SU-DHL-6 (cell line): ENCODE measurements around the gene COPG1.

Experiments
- H2AFZ ChIP-seq: fragments of 200-600 bp; sonication (generic); 2 replicates; pipeline ENCODE4 v1.6.1; 2014; ENCODE audit warnings: low read depth, mild to moderate bottlenecking, moderate library complexity, mixed read lengths, antibody characterized with exemption, low read length; ENCODE audit not compliant: severe bottlenecking
- H3F3A ChIP-seq: fragments of 200-600 bp; shearing (Covaris generic); 2 replicates; pipeline ENCODE4 v1.6.0; 2016; ENCODE audit warnings: antibody characterized with exemption, mild to moderate bottlenecking; ENCODE audit not compliant: insufficient read depth
- H3K27ac ChIP-seq: fragments of 200-600 bp; sonication (generic); 2 replicates; pipeline ENCODE4 v1.5.1; 2016; ENCODE audit warnings: low read depth, mild to moderate bottlenecking, low read length, moderate library complexity, mixed read lengths
- H3K27me3 ChIP-seq: fragments of 200-600 bp; sonication (generic), shearing (Covaris generic); 2 replicates; pipeline ENCODE4 v1.6.0; 2014; ENCODE audit warnings: mild to moderate bottlenecking, low read length
- H3K36me3 ChIP-seq: fragments of 200-600 bp; sonication (generic); 2 replicates; pipeline ENCODE4 v1.6.1; 2014; ENCODE audit warnings: mild to moderate bottlenecking, low read length, mixed read lengths
- H3K4me2 ChIP-seq: fragments of 300-600, 200-600 bp; shearing (Covaris generic), sonication (generic); 2 replicates; pipeline ENCODE4 v1.6.0; 2014; ENCODE audit warnings: low read length, low read depth, mild to moderate bottlenecking; ENCODE audit not compliant: poor library complexity, severe bottlenecking
- H3K4me3 ChIP-seq: fragments of 200-600 bp; sonication (generic); 2 replicates; pipeline ENCODE4 v1.5.1; 2014; ENCODE audit warnings: antibody characterized with exemption, low read length, mild to moderate bottlenecking, mixed read lengths; ENCODE audit not compliant: insufficient read depth, poor library complexity, severe bottlenecking
- H3K79me2 ChIP-seq: fragments of 200-600 bp; sonication (generic); 2 replicates; pipeline ENCODE4 v1.6.1; 2014; ENCODE audit warnings: mild to moderate bottlenecking, low read length, moderate library complexity; ENCODE audit not compliant: insufficient read depth
- H3K9ac ChIP-seq: fragments of 200-600 bp; sonication (generic); 2 replicates; pipeline ENCODE4 v1.7.0; 2014; ENCODE audit warnings: mild to moderate bottlenecking, low read length
- H3K9me2 ChIP-seq: fragments of 200-600 bp; sonication (generic); replicated peaks from 2 replicates; pipeline ENCODE4 v1.6.1; 2014; ENCODE audit warnings: low read length; ENCODE audit not compliant: insufficient read depth
- H3K9me3 ChIP-seq: fragments of 200-600 bp; sonication (generic); 2 replicates; pipeline ENCODE4 v1.6.1; 2014; ENCODE audit warnings: low read length, mixed read lengths; ENCODE audit not compliant: insufficient read depth
- H4K20me1 ChIP-seq: fragments of 200-600 bp; sonication (generic); 2 replicates; pipeline ENCODE4 v1.6.1; 2014; ENCODE audit warnings: low read depth, mild to moderate bottlenecking, antibody characterized with exemption, low read length, moderate library complexity, mixed read lengths
- EZH2phosphoT487 ChIP-seq: fragments of 200-600 bp; sonication (generic), shearing (Covaris generic); conservative IDR thresholded peaks from 2 replicates; pipeline ENCODE4 v1.6.1; 2018; ENCODE audit warnings: mild to moderate bottlenecking, antibody characterized with exemption, low read length, moderate library complexity, mixed read lengths
- TF ChIP-seq, protein P1 (sequence below): fragments of 200-600 bp; sonication (generic); IDR thresholded peaks from one replicate; pipeline ENCODE4 v1.5.1; 2017; ENCODE audit warnings: antibody characterized with exemption, mild to moderate bottlenecking, low read length, moderate library complexity; ENCODE audit not compliant: insufficient read depth, poor library complexity, severe bottlenecking

The COPG1 gene

DNA sequence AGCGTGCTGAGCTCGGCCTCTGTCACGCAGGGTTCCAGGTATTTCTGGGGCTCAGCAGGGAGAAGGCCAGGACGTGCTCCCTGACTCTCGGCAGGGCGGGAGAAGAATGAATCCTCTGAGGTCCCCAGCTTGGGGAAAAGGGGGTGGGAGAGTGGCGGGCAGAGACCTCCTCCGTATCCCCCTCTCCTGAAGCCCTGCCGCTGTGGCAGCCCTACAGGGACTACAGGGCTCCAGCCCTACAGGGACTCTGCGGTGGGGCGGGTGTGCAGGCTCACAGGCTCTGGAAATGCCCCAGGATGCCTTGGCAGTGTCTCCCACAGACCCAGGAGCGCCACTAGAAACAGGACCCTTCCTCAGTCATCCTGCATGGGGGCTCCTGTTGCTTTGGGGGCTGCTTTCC is 75.4 kb downstream of the COPG1 start:
- Histone ChIP-seq H3K27me3 (no peaks in the 10 kb centered on the region), H3K36me3 (no peaks in the 10 kb centered on the region), H2AFZ (no peak overlapping the region), H3K9me2 (no peaks in the 10 kb centered on the region), H3K79me2 (no peaks in the 10 kb centered on the region), H3K4me2 (no peak overlapping the region), H4K20me1 (no peaks in the 10 kb centered on the region), H3K9ac (no peak overlapping the region), H3F3A (no peaks in the 10 kb centered on the region), H3K9me3 (no peaks in the 10 kb centered on the region), H3K27ac (no peak overlapping the region), H3K4me3 (no peak overlapping the region)
- TF ChIP-seq EZH2phosphoT487: no peak
- TF ChIP-seq, protein P1, sequence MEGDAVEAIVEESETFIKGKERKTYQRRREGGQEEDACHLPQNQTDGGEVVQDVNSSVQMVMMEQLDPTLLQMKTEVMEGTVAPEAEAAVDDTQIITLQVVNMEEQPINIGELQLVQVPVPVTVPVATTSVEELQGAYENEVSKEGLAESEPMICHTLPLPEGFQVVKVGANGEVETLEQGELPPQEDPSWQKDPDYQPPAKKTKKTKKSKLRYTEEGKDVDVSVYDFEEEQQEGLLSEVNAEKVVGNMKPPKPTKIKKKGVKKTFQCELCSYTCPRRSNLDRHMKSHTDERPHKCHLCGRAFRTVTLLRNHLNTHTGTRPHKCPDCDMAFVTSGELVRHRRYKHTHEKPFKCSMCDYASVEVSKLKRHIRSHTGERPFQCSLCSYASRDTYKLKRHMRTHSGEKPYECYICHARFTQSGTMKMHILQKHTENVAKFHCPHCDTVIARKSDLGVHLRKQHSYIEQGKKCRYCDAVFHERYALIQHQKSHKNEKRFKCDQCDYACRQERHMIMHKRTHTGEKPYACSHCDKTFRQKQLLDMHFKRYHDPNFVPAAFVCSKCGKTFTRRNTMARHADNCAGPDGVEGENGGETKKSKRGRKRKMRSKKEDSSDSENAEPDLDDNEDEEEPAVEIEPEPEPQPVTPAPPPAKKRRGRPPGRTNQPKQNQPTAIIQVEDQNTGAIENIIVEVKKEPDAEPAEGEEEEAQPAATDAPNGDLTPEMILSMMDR: no peak

DNA sequence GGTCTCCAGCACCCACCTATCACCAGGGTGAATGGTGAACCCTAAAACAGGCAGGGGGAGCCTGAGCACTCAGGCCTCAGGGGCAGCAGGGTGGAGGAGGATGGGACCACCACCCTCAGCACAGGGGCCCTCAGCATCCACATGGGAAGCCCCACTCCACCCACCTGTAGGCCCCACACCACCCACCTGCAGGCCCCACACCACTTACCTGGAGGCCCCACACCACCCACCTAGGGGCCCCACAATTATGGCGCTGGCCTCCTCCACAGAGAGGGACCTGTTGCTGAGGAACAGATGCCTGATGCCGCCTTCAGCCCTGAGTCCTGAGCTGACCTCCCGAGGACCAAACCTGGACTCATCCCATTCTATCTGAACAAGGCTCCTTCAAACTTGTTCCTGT is 76.0 kb downstream of the COPG1 start:
- Histone ChIP-seq H3K4me3 (no peak overlapping the region), H3K9me3 (no peaks in the 10 kb centered on the region), H4K20me1 (no peaks in the 10 kb centered on the region), H3F3A (no peaks in the 10 kb centered on the region), H3K79me2 (no peaks in the 10 kb centered on the region), H3K27ac (no peak overlapping the region), H3K36me3 (no peaks in the 10 kb centered on the region), H2AFZ (no peak overlapping the region), H3K4me2 (no peak overlapping the region), H3K9ac (no peak overlapping the region), H3K27me3 (no peaks in the 10 kb centered on the region), H3K9me2 (no peaks in the 10 kb centered on the region)
- TF ChIP-seq EZH2phosphoT487: no peak
- TF ChIP-seq, protein P1: no peak

DNA sequence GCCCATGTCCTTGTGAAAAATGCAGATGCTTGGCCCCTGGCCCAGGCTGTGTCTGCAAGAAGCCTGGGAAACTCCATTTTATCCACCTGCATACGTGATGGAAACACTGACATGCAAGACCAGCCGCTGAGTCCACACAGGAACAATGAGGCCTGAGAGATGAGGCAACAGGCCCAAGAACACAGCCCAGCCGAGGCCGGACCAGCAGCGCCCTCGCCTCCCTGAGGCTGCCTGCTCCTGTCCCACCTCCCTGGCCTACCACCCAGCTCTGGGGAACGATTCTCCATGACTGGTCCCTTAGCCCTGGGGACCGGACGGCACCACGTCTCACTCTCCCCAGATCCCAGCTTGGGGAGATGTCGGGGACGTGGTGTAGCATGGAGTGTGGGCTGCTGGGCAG is 76.7 kb downstream of the COPG1 start:
- Histone ChIP-seq H3K27ac (no peak overlapping the region), H3F3A (no peaks in the 10 kb centered on the region), H3K9me2 (no peaks in the 10 kb centered on the region), H3K9me3 (no peaks in the 10 kb centered on the region), H3K4me3 (no peak overlapping the region), H3K4me2 (no peak overlapping the region), H3K79me2 (no peaks in the 10 kb centered on the region), H3K36me3 (no peaks in the 10 kb centered on the region), H4K20me1 (no peaks in the 10 kb centered on the region), H2AFZ (no peak overlapping the region), H3K9ac (no peak overlapping the region), H3K27me3 (no peaks in the 10 kb centered on the region)
- no peak for TF ChIP-seq EZH2phosphoT487
- TF ChIP-seq, protein P1: no peak

DNA sequence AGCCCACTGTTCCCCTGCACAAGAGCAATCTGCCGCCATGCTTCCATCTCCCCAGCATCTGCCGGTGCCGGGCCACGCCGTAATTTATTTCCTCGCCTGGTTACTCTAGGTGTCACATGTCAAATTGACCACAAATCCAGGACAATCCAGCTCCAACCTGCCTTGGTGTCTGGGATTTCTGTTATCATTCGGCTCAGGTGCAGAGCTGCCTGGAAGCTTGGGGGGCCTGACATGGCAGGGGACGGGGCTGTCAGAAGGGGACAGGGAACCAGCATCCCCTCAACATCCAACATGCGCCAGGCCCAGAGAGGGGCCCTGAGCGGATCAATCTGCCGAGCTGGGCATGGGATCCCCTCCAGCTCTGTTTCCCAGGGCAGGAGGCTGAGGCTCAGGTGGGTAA is 77.2 kb downstream of the COPG1 start:
- Histone ChIP-seq H3K4me2 (no peak overlapping the region), H3F3A (no peaks in the 10 kb centered on the region), H3K9me3 (no peaks in the 10 kb centered on the region), H3K79me2 (no peaks in the 10 kb centered on the region), H3K27me3 (no peaks in the 10 kb centered on the region), H2AFZ (no peak overlapping the region), H3K36me3 (no peaks in the 10 kb centered on the region), H3K9ac (no peak overlapping the region), H3K4me3 (no peak overlapping the region), H4K20me1 (no peaks in the 10 kb centered on the region), H3K27ac (no peak overlapping the region), H3K9me2 (no peaks in the 10 kb centered on the region)
- TF ChIP-seq EZH2phosphoT487: no peak
- TF ChIP-seq, protein P1: no peak
